Left colon (tissue), 2 donors: ENCODE measurements around the gene MLPH. TPM values are rescaled to one million over a fixed set of nuclear protein-coding genes. Genes with fewer than 3 reads are reported as not detected.
A peak's percentile ranks its signal among the peaks of the same experiment; 100 is the strongest.
"Not testable (repeated sequence)": the region's sequence is repeated elsewhere in the genome, so short reads cannot be mapped to it uniquely, and the experiment has no call there.

Experiments
- ATAC-seq: fragments of 200-7000 bp; cut with Tn5 transposase; one replicate; pipeline ENCODE4 v1.9.1; 2020; ENCODE audit warnings: mild to moderate bottlenecking, moderate library complexity
- DNase-seq, 2 donors: peaks; one replicate each; pipeline ENCODE4 v3.0.0-alpha.2; 2020
- intact Hi-C, 2 donors: fragments of 100-400 bp; cut with DNase I in 1 of 2; cut with micrococcal nuclease in 1 of 2; formaldehyde crosslinking; loops; one replicate each; pipeline versions ENCODE4 v1.11.2 to v1.14.0; 2022; cut with DNase I, micrococcal nuclease
- total RNA-seq, 2 donors: library from RNA; stranded (reverse); fragmentation: NEBNext Ultra II Directional; extraction: Animal tissue kit (Norgen Biotek cat#: 25700); gene quantifications; one replicate each; pipeline ENCODE4 v1.2.1, GENCODE V29; 2021
- donor health status: DM: no; HTN: no; CAD: no.
- donor health status: DM: yes; HTN: yes; CAD: no.

MLPH gene
- total RNA-seq, 2 donors from 2014 or later = 117 to 139 TPM

DNA sequence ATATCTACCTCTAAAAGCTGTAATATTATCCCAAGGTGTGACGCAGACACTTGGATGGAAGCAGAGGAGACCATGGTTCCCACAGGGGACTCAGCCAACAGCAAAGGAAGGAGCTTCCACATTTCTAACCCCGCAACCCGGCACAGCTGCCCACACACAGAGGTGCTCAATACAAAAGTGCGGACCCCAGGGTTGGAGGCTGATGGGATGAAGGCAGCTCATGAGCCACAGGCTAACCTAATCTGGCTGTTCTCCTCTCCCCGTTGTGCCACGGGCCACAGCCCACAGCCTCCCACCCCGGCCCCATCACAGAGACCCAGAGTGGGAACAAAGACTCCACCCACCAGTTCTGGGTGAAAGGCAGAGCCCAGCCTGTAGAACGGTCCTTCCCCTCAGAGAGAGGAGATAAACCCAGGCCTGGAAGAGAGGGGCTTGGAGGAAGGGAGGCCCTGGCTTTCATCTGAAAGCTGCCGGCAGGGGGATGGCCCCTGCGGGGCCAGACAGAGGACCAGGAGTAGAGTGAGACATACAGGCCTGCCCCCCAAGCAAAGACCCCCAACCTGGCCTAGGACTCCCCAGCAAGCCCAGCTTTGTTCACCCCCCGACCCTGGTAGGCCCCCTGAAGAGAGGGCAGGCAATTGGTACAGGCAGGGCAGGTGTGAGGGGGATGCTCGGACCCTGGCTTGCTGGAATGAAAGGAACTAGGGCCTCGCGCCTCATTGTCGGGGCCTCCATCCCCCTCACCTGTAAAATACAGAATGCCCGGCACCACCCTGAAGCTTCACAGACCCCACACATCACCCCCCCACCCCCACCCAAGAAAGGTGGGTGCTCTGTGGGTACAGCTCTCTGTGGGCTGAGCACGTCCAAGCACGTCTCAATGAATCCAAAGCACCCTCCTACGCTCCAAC lies 96.6 kb downstream of the MLPH start:
- ATAC-seq (no peak), DNase-seq (no peak)
- intact Hi-C loops = loop anchor here in 1 of 2 donors (10.0 kb wide), 1 partner anchor 161 kb away; no protein-coding TSS in a partner anchor

DNA sequence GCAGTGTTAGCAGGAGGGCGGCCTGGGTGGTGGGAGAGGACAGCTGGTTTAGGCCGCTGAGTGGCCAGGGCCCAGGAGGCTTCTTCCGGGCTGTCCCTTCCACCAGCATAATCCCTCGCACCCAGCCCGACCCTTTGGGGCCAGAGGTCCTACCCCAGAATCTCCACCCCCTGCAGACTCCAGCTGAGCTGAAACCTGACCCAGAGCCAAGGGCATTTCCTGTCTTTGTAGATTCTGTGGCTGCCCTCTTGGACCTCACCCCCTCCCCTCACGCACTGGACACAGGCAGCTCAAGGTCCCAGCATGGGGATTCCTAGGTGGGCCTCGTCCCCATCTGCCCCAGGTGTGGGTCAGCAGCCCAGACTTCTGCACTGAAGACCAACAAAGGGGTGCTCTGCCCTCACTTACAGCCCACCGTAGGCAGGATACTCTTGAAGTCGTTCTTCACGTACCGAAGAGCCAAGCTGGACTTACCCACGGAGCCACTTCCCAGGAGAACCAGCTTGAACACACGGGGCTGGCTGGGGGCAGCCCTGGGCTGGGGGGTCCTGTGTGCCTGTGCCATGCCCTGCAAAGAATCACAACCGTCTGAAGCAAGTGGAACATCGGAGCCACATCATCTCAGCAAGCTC lies 98.7 kb downstream of the MLPH start:
- ATAC-seq = no peak
- no peak for DNase-seq
- intact Hi-C loops = loop anchor here in 1 of 2 donors (10.0 kb wide), 1 partner anchor 159 kb away; no protein-coding TSS in a partner anchor

DNA sequence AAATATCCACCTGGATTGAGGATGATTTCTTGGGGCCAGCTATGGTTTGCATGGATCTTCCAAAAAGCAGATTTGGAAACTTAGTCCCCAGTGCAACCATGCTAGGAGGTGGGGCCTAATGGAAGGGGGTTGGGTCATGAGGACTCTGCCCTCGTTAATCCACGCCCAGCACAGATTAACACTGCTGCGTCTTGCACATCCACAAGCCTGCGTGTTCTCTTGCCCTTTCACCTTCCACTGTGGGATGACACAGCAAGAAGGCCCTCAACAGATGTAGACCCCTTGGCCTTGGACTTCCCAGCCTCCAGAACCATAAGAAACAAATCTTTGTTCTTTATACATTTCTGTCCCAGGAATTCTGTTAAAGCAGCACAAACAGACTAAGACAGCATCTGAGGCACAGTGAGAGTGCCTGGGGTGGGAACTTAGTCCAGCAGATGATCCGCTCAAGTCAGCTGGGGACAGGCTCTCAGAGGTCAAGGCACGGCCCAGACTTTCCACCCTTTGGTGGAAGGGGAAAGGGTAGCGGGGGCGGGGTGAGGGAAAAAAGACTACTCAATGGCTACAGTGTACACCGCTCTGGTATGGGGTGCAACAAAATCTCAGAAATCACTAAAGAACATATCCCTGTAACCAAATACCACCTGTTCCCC lies 101.1 kb downstream of the MLPH start:
- intact Hi-C loops = loop anchor here in 1 of 2 donors (10.0 kb wide), 1 partner anchor 157 kb away; no protein-coding TSS in a partner anchor
- DNase-seq (peak in 1 of 2 donors; percentile 64), ATAC-seq (peak; percentile 42)

DNA sequence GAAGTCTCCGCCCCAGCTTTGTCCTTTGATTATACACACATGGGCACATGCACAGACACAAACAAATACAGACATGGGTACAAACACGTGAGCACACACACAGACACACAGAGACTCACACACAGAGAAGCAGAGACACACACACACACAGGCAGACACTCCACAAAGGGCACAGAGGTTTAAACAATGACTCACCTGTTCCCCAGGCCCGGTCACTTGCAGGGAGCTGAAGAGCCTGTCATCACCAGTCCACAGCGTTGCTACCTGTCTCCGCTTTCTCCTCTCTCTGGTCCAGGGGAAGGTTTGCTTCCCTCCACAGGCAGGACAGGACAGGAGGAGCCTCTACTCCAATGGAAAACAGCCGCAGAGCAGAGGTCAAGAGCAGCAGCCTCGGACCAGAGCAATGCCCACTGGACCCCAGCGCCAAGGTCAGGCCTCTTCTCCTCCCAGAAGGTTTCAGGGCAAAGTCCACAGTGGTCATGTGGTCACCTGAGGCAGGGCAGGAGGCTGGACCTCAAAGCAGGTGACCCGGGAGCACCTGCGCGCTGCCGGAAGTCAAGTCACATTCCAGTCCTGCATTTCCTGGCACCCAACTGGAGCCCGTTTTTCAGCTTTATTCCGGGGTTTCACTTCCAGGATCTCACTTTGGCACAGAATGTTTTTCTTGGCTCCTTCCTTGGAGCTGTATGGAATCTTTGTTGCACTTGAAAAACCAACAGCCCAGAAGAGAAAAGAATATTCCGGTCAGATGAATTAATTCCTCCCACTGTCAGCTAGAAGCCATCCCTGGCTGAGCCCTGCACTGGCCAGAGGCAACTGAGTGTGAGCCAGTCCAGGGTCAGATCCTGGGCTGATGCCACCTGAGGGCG lies 103.5 kb downstream of the MLPH start, which contains the start of gene RAB17:
Gene RAB17 (minus strand): TSS at position 463 of the 869 bp plus-strand sequence. CDS start 4,580 bp downstream, outside the sequence.
- DNase-seq (peak; percentile 79 to 91), ATAC-seq (peak; percentile 90)
- intact Hi-C loops = loop anchor here in 1 of 2 donors (10.0 kb wide), 1 partner anchor 154 kb away; no protein-coding TSS in a partner anchor

DNA sequence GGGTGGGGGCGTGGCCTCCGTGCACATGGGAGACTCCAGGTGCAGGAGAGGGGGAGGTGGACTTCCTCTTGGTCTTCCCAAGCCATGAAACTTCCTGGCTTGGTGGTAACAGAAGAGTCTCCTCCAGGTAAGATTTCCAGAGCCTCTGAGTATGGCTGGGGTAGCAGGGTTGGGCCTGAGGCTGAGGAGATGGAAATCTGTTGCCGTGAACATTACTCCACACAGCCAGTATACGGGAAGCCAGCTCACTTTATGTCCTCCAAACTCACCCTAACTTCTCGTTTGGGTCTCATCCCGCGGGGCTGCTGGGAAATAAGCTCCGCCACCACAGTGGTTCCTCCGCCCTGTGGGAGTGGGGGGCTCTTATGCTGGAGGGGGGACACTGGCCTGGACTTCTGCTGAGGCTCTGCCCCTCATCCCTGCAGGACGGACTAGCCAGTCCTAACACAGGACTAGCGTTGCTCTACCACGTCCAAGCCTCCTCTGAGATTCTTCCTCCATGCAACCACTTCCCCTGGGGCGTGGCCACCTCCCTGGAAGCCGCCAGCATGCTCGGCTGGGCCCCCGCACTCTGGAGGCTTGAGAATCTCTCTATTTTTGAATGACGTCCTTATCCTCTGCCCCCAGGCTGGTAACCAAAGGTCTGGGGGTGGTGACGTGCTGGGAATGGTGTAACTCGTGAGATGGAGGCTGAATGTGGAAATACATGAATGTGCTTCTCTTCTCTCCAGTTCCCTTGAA lies 104.3 kb downstream of the MLPH start:
- DNase-seq (peak; percentile 81 to 86), ATAC-seq (no peak)
- intact Hi-C loops = loop anchor here in 1 of 2 donors (10.0 kb wide), 1 partner anchor 153 kb away; no protein-coding TSS in a partner anchor

DNA sequence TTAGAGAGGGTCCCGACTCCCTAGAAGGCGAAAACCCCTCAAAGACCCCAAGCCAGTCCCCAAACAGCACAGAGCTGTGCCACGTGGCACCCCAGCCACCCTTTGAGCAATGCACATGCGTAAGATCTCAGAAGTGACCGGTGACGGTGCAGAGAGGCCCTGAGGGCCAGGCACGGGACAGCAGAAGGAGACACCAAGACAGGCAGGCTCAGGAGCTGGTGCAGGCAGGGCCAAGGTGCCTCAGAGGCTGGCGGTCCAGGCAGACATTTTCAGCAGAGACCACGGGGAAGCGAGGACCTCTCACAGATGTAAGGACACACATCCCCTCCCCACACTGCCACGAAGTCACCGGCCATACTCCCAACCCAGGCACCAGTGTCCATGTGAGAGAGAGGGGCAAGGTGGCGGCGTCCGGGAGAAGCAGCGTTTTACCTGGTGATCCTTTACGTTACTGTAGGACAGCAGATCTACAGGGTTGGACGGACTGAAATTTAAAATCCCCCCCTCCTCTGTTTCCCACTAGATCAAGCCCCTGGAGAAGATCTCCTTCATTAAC lies 105.5 kb downstream of the MLPH start:
- intact Hi-C loops = loop anchor here in 1 of 2 donors (10.0 kb wide), 1 partner anchor 152 kb away; no protein-coding TSS in a partner anchor
- DNase-seq (no peak), ATAC-seq (no peak)

DNA sequence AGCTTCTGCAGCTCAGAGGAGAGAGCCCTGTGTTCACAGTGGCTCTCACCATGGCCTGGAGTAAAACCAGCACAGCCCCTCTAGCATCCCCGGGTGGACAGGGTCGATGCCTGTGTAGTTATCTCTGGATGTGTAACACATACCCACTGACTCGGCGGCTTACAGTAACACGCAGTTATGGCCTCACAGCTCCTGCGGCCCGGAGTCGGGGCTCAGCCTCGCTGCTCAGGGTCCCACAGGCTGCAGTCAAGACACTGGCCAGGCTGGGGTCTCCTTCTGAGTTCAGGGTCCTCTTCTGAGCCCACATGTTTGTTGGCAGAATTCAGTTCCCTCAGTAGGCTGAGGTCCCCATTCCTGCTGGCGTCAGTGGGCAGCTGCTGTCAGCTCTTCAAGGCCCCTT lies 106.0 kb downstream of the MLPH start:
- DNase-seq (no peak), ATAC-seq (no peak)
- intact Hi-C loops = loop anchor here in 1 of 2 donors (10.0 kb wide), 1 partner anchor 152 kb away; no protein-coding TSS in a partner anchor

DNA sequence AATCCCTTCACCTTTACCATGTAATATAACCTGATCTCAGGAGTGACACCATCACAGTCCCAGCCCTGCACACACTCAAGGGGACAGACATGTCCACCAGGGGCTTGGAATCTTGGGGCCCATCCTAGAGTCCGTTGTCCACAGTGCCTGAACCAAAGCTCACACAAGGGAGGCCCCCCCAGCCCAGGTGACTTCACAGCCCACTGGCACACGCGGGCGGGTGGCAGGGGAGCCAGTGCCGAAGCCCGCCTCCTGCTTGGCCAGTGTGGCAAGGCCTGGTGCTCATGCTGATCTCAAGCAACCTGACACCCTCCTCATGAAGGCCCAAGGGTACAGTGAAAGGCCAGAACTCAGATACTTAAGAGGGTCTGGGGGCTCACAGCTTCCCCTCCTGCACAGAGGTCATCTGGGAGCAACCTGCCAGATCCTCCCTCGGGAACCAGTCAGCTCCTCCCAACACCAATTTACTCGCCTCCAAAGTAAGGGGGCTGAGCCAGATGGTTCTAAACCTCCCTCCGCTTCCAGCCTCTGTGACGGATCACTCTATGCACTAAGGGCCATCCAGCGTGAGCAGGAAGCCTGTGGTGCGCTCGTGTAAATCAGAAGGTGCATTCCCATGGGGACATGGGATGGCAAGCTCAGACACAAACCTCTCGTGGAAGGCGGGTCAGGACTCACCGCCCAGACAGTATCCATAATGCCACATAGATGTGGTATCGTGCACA lies 106.7 kb downstream of the MLPH start:
- no peak for ATAC-seq
- intact Hi-C loops = loop anchor here in 1 of 2 donors (10.0 kb wide), 1 partner anchor 151 kb away; no protein-coding TSS in a partner anchor
- no peak for DNase-seq

DNA sequence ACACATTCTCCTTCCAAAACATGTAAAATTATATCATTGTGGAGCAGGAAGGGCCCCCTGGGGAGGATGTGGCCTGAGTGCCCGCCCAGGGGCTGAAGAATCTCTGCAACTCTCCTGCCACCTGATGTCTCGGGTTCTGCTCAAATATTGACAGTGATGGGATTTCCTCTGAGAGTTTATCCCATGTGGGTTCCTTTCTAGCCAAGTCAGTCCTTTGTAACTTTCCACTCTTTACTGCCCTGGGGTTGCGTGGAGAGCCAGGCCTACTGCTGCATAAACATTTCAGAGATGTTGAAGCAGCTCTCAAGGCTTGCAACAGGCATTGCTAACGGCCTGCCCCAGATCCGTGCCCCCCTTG lies 107.4 kb downstream of the MLPH start:
- intact Hi-C loops = loop anchor here in 1 of 2 donors (10.0 kb wide), 1 partner anchor 150 kb away; no protein-coding TSS in a partner anchor
- ATAC-seq (no peak), DNase-seq (no peak)

DNA sequence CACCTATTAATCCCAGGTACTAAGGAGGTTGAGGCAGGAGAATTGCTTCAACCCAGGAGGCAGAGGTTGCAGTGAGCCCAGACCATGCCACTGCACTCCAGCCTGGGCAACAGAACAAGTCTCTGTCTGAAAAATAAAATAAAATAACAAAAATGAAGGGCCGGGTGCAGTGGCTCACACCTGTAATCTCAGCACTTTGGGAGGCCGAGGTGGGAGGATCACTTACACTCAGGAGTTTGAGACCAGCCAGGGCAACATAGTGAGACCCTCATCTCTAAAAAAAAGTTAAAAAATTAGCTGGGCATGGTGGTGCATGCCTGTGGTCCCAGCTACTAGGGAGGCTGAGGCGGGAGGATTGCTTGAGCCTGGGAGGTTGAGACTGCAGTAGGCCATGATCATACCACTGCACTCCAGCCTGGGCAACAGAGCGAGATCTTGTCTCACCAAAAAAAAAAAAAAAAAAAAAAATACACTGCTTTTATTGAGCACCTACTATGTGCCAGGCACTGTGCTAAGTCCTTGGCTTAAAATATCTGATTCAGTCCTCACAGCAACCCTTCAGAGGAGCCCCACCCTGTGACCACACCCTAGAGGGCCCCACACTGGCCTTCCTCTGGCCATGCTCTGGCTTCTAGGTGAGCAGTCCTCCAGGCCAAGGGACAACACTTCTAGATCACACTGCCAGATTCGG lies 108.9 kb downstream of the MLPH start:
- intact Hi-C loops = loop anchor here in 1 of 2 donors (10.0 kb wide), 1 partner anchor 149 kb away; no protein-coding TSS in a partner anchor

DNA sequence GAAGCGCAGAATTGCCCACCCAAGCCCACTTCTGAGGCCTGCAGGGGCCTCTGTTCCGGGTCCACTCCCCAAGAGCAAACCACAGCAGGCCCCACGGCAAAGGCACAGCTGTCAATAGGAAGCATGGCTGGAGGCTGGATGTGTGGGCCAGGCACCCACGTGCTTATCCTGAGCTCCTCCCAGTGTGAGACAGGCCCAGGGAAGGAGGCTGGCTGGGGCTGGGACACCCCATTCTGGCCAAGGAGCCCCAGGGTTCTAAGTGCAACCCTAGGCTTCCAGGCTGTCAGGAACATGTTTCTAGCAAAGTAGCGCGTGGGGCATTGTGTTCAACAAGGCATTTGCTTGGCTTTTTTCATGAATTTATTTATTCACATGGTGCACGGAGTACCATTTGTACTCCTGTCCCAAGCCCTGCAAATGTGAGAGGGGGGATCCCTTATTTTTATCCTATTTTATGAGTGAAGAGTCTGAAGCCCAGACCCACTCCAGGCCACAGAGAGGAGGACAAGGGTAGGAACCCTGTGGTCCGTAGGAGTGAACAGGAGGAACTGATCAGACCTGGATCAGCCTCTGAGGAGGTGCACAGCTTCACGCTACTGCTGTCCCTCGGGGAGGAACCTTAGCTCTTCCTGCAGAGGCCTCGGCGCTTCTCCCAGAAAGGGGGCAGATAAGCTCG lies 109.6 kb downstream of the MLPH start:
- ATAC-seq = no peak
- no peak for DNase-seq
- intact Hi-C loops = loop anchor here in 1 of 2 donors (10.0 kb wide), 1 partner anchor 148 kb away; no protein-coding TSS in a partner anchor

More for the DNA sequence above, 108.9 kb downstream of the MLPH start:
- not testable (repeated sequence) for ATAC-seq, DNase-seq

DNA sequence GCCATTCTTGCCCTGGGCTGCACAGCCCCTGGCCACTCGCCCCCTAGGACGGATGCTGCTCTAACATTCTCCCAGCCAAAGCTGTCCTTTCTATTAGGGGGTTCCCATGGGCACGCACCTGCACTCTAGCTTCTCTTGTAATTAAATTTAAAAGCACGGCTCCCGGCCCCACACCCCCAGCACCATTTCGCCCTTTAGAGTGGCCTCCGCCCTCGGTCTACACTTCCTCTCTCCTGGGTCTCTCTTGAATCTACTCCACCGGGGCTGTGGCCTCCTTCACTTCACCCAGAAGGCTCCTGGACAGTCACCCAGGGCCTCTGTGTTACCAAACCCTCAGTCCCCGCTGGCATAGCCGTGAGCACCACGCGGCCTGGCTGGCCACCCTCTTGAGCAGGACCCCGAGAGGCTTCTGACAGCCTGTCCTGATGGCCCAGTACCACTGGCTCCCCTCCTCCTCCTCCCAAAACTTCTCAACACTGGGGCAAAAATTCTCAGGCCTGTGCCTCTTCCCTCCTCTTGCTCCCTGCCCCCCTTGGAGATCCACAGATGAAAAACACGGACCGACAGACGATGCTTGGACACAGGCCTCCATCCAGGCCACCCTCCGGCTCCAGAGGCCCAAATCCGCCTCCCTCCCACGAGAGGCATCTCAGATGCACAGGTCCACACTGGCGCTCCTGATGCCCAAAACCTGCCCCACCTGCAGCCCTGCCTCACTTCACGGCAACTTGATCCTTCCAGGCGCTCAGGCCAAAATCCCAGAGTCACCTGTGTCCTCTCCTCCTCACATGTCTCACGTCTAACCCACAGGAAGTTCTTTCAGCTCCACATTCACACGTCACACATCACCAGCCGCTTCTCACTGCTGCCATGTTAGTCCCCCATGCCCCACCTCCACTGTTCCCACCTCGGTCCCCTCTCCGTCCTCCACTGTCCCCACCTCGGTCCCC lies 110.4 kb downstream of the MLPH start:
- ATAC-seq (no peak), DNase-seq (no peak)
- intact Hi-C loops = loop anchor here in 1 of 2 donors (10.0 kb wide), 1 partner anchor 147 kb away; no protein-coding TSS in a partner anchor

DNA sequence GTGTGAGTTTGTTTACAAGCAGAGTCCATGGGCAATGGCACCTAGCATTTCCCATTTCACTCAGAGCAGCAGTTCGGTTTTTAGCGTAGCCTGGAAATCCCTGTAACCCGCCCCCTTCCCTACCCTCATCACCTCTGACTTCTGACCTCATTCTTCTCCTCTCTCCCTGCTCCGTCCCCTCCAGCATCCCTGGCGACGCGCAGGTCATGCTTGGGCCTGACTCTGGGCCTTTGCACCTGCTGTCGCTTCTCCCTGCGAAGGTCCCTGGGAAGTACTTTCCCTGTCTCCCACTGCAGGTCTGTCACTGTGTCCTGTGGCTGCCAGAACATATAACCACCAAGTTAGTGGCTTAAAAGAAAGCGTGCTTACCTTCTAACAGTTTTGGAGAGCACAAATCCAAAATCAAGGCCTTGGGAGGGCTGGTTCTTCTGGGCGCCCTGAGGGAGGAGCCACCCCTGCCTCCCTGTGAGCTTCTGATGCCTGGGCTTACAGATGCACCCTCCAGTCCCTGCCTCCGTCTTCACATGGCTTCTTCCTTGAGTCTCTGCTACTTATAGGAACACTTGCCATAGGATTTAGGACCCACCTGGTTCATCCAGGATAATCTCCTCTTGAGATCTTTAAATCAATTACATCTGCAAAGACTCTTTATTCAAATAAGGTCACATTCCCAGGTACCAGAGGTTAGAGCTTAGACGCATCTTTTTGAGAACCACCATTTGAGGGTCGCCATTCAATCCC lies 111.6 kb downstream of the MLPH start:
- no peak for ATAC-seq
- no peak for DNase-seq
- intact Hi-C loops = loop anchor here in 1 of 2 donors (10.0 kb wide), 1 partner anchor 146 kb away; no protein-coding TSS in a partner anchor
